HG03280 (cell line): ENCODE data around the gene SPATA4.
"Not testable (repeated sequence)": the region's sequence is repeated elsewhere in the genome, so short reads cannot be mapped to it uniquely, and the experiment has no call there.

Source experiments
- ATAC-seq: cut with Tn5 transposase; IDR thresholded peaks from one replicate; pipeline ENCODE4 v1.9.1; 2021; ENCODE audit warnings: mild to moderate bottlenecking, moderate library complexity; ENCODE audit not compliant: unreplicated experiment

Gene SPATA4

GRCh38 chr4:176195184-176195978 lies at the start of gene SPATA4:
SPATA4 (minus strand) TSS chr4:176195585; CDS start chr4:176195562, 23 bp downstream.
- ATAC-seq = peak; percentile 99

- no peak for ATAC-seq
Observed at GRCh38 chr4:176242764-176243347, 47.5 kb upstream of the SPATA4 start.

GRCh38 chr4:176241703-176242102 lies 46.3 kb upstream of the SPATA4 start:
- ATAC-seq = no peak

GRCh38 chr4:176238826-176239225 lies 43.4 kb upstream of the SPATA4 start:
- ATAC-seq = no peak

GRCh38 chr4:176238157-176238610 lies 42.8 kb upstream of the SPATA4 start:
- no peak for ATAC-seq

- ATAC-seq = no peak
Observed at GRCh38 chr4:176236946-176237345, 41.6 kb upstream of the SPATA4 start.

GRCh38 chr4:176230836-176231235 lies 35.5 kb upstream of the SPATA4 start:
- ATAC-seq = no peak

- ATAC-seq = no peak
Observed at GRCh38 chr4:176229645-176230044, 34.3 kb upstream of the SPATA4 start.

GRCh38 chr4:176226736-176227135 lies 31.4 kb upstream of the SPATA4 start:
- ATAC-seq = no peak

- ATAC-seq = no peak
Observed at GRCh38 chr4:176223561-176223960, 28.2 kb upstream of the SPATA4 start.

- ATAC-seq = no peak
Observed at GRCh38 chr4:176222149-176222548, 26.8 kb upstream of the SPATA4 start.

- ATAC-seq = no peak
Observed at GRCh38 chr4:176217510-176217909, 22.1 kb upstream of the SPATA4 start.

- ATAC-seq = not testable (repeated sequence)
Observed at GRCh38 chr4:176212351-176212750, 17.0 kb upstream of the SPATA4 start.

GRCh38 chr4:176210579-176211296 lies 15.4 kb upstream of the SPATA4 start:
- no peak for ATAC-seq

GRCh38 chr4:176210101-176210500 lies 14.7 kb upstream of the SPATA4 start:
- ATAC-seq = no peak

- ATAC-seq = no peak
Observed at GRCh38 chr4:176209535-176209934, 14.2 kb upstream of the SPATA4 start.

GRCh38 chr4:176207839-176208238 lies 12.5 kb upstream of the SPATA4 start:
- no peak for ATAC-seq

GRCh38 chr4:176205299-176205698 lies 9.9 kb upstream of the SPATA4 start:
- ATAC-seq = no peak

- no peak for ATAC-seq
Observed at GRCh38 chr4:176198316-176198903, 3.0 kb upstream of the SPATA4 start.

- no peak for ATAC-seq
Observed at GRCh38 chr4:176193938-176194337, 1.4 kb downstream of the SPATA4 start.

- ATAC-seq = no peak
Observed at GRCh38 chr4:176193126-176193525, 2.3 kb downstream of the SPATA4 start.
